Omental fat pad (tissue), 4 donors: Measurements from ENCODE around the gene ANKS1B. TPM values are rescaled to one million over a fixed set of nuclear protein-coding genes. Genes with fewer than 3 reads are reported as not detected.
"Not testable (repeated sequence)": the region's sequence is repeated elsewhere in the genome, so short reads cannot be mapped to it uniquely, and the experiment has no call there.

Source experiments
- ATAC-seq: fragments of 150-250 bp; one replicate; pipeline ENCODE4 v1.9.1; 2016; ENCODE audit warnings: mild to moderate bottlenecking, moderate library complexity; ENCODE audit not compliant: low FRiP score
- DNase-seq: peaks from one replicate; pipeline ENCODE4 v3.0.0-alpha.2; 2019; ENCODE audit warnings: low spot score
- total RNA-seq, 4 donors: library from RNA; depleted of rRNA; stranded (reverse); fragments of >200 nt; gene quantifications; one replicate each; pipeline ENCODE4 v1.1.0, GENCODE V29; 2016
- TF ChIP-seq, protein P1 (sequence below), 3 donors: fragments of 450-650 bp; IDR thresholded peaks; one replicate each; pipeline ENCODE4 v1.5.1; 2016 to 2017; ENCODE audit warnings: antibody characterized with exemption in 3 of 3, mild to moderate bottlenecking in 3 of 3, moderate library complexity in 2 of 3

ANKS1B gene
- total RNA-seq, 4 donors from 2014 or later = 5.5 to 26.4 (median 7.6) TPM

DNA sequence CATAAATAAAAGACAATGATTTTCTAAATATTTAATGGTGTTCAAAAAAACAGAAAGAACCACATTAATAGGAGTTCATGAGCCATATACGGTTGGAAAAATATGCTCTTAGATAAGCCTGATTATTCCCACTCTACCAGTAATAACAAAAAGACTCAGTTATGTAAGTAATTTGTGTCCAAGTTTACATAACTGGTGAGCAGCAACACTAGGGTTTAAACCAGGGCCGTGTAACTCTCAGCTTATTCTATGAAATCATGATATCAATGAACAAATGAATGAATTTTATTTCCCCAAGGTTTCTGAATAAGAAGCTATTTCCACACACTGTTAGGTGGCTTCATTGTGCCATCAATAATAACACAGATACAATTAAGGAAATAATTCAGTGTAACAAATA lies 238.8 kb downstream of the ANKS1B start:
- TF ChIP-seq, protein P1, sequence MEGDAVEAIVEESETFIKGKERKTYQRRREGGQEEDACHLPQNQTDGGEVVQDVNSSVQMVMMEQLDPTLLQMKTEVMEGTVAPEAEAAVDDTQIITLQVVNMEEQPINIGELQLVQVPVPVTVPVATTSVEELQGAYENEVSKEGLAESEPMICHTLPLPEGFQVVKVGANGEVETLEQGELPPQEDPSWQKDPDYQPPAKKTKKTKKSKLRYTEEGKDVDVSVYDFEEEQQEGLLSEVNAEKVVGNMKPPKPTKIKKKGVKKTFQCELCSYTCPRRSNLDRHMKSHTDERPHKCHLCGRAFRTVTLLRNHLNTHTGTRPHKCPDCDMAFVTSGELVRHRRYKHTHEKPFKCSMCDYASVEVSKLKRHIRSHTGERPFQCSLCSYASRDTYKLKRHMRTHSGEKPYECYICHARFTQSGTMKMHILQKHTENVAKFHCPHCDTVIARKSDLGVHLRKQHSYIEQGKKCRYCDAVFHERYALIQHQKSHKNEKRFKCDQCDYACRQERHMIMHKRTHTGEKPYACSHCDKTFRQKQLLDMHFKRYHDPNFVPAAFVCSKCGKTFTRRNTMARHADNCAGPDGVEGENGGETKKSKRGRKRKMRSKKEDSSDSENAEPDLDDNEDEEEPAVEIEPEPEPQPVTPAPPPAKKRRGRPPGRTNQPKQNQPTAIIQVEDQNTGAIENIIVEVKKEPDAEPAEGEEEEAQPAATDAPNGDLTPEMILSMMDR (IDR thresholded peaks at IDR 0.05) = no peak
- ATAC-seq = no peak

DNA sequence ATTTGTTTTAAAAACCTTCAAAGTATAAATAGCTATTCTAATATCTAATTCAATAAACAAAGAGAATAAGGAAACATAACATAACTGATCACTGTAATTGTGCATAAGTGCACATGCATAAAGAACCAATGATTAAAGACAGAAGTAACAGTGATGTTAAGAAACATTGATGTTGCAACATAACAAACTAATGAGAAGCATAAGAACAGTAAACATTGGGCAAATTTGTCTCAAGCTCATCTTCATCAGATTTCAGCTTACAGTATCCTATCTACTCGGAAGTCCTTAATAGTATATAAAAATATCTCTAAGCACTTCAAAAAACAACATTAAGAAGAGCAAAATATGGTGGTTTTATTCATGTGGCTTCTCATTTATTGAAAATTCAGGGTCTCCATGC lies 239.6 kb downstream of the ANKS1B start:
- TF ChIP-seq, protein P1 (IDR thresholded peaks at IDR 0.05) = no peak
- ATAC-seq = no peak

More for the DNA sequence above, 238.8 kb downstream of the ANKS1B start:
- DNase-seq = no peak

DNA sequence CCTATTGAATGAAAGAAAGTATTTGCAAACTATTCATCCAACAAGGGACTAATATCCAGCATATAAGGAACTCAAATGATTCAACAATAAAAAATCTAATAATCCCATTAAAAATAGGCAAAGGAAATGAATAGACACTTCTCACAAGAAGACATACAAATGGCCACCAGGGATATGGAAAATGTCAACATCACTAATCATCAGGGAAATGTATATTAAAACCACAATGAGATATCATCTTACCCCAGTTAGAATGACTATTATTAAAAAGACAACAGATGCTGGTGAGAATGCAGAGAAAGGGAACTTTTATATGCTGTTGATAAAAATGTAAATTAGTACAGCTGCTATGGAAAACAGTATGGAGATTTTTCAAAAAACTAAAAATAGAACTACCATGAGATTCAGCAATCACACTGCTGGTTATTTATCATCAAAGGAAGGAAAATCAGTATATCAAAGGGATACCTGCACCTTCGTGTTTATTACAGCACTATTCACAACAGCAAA lies 247.9 kb downstream of the ANKS1B start:
- DNase-seq (no peak), ATAC-seq (no peak)
- TF ChIP-seq, protein P1 (IDR thresholded peaks at IDR 0.05) = no peak

More for the DNA sequence above, 239.6 kb downstream of the ANKS1B start:
- DNase-seq = no peak

DNA sequence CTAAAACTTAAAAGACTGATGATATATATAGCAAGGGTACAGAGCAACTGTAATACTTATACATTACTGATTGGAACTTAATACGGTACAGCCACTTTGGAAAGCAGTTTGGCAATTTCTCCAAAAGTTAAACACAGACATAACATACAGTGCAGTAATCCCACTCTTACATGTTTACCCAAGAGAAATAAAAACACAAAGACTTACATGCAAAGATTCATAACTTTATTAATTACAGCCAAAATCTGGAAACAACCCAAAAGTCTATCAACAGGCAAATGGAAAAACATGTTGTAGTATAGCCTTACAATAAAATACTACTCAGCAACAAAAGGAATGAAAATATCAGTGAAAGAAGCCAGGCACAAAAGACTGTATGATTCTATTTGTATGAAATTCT lies 252.6 kb downstream of the ANKS1B start:
- TF ChIP-seq, protein P1 (IDR thresholded peaks at IDR 0.05) = no peak
- no peak for DNase-seq
- no peak for ATAC-seq

DNA sequence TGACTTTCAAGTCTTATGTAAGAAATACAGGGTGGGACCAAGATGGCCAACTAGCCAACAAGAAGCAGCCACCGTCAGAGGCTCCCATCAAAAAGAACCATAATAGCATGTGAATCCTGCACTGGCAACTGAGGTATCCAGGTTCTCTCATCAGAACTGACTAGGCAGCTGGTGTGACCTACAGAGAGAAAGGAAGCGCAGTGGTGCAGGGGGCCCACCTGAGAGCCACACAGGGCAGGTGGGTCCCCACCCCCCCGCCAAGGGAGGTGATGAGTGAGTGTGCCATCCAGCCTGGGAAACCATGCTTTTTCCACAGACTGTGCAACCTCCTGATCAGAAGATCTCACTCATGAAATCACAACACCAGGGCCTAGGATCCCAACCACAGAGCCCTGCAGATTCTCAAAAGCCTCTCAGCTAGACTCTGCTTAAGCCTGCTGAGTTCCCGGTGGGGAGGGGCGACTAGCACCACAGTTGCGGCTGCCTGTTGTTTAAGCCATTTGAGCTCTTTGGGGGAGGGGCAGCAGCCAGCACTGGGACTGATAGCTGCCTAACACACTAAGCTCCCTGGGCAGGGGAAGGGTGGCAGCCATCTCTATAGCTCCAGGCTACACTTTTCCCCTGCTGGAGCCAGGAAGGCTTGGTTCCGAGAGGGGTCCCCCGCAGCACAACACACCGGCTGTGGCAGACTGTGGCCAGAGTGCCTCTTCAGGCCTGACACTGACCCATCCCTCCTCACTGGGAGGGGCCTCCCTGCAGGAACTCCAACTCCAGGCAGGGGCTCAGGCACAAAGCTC lies 261.8 kb downstream of the ANKS1B start:
- ATAC-seq (no peak), DNase-seq (no peak)
- TF ChIP-seq, protein P1 (IDR thresholded peaks at IDR 0.05) = no peak

DNA sequence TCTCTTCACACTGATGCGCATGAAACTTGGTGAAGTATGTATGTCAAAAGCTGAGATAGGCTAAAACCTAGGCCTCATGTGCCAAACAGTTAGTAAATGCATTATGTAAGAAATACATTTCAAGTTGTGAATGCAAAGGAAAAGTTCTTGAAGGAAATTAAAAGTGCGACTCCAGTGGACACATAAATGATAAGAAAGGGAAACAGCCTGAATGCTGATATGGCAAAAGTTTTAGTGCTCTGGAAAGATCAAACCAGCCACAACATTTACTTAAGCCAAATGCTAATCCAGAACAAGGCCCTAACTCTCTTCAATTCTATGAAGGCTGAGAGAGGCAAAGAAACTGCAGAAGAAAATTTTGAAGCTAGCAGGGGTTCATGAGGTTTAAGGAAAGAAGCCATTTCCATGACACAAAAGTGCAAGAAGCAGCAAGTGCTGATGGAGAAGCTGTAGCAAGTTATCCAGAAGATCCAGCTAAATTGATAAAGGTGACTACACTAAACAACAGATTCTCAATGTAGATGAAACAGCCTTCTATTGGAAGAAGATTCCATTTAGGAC lies 262.9 kb downstream of the ANKS1B start:
- ATAC-seq (no peak), DNase-seq (no peak)
- TF ChIP-seq, protein P1 (IDR thresholded peaks at IDR 0.05) = no peak

DNA sequence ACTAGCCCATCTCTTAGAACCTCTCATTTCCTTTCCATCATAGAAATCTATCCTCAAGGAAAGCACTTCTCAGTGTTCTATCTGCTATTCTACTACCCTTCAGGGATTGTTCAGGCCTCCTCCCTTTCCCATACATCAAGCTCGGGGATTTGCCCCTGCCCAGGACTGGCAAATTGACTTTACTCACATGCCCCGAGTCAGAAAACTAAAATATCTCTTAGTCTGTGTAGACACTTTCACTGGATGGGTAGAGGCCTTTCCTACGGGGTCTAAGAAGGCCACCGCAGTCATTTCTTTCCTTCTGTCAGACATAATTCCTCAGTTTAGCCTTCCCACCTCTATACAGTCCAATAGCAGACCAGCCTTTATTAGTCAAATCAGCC lies 264.7 kb downstream of the ANKS1B start:
- ATAC-seq, DNase-seq: not testable (repeated sequence)

DNA sequence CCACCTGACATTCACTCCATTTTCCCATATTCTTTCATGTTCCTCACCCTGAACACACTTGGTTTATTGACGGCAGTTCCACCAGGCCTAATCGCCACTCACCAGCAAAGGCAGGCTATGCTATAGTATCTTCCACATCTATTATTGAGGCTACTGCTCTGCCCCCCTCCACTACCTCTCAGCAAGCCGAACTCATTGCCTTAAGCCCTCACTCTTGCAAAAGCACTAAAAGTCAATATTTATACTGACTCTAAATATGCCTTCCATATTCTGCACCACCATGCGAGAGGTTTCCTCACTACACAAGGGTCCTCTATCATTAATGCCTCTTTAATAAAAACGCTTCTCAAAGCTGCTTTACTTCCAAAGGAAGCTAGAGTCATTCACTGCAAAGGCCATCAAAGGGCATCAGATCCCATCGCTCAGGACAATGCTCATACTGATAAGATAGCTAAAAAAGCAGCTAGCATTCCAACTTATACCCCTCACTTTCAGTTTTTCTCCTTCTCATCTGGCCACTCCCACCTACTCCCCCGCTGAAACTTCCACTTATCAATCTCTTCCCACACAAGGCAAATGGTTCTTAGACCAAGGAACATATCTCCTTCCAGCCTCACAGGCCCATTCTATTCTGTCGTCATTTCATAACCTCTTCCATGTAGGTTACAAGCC lies 265.2 kb downstream of the ANKS1B start:
- not testable (repeated sequence) for ATAC-seq

DNA sequence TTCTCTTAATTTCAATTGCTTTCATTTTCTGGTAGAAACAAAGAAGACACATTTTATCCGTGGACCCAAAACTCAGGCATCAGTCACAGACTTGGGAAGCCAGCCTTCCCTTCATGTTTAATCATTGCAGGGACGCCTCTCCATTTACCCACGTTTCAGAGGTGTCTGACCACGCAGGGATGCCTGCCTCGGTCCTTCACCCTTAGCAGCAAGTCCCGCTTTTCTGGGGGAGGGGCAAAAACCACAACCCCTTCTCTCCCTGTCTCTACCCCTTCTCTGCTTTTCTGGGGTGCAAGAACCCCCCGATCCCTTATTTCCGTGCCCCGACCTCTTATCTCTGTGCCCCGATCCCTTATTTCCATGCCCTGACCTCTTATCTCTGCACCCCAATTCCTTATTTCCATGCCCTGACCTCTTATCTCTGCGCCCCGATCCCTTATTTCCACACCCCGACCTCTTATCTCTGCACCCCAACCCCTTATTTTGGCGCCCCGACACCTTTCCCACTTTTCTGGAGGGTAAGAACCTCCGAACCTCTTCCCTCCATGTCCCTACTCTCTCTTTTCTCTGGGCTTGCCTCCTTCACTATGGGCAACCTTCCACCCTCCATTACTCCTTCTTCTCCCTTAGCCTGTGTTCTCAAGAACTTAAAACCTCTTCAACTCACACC lies 268.8 kb downstream of the ANKS1B start:
- DNase-seq, ATAC-seq: not testable (repeated sequence)

More for the DNA sequence above, 265.2 kb downstream of the ANKS1B start:
- DNase-seq = not testable (repeated sequence)

DNA sequence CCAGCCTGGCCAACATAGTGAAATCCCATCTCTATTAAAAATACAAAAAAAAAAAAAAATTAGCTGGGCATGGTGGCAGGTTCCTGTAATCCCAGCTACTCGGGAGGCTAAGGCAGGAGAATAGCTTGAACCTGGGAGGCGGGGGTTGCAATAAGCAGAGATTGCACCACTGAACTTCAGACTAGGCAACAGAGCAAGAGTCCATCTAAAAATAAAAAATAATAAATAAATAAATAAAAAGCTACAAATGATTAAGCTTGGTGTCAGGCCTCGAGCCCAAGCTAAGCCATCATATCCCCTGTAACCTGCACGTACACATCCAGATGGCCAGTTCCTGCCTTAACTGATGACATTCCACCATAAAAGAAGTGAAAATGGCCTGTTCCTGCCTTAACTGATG lies 269.8 kb downstream of the ANKS1B start:
- not testable (repeated sequence) for DNase-seq, ATAC-seq
